ENCODE data around the gene CLCNKA.
"Not testable (repeated sequence)": the region's sequence is repeated elsewhere in the genome, so short reads cannot be mapped to it uniquely, and the experiment has no call there.

The CLCNKA gene

DNA sequence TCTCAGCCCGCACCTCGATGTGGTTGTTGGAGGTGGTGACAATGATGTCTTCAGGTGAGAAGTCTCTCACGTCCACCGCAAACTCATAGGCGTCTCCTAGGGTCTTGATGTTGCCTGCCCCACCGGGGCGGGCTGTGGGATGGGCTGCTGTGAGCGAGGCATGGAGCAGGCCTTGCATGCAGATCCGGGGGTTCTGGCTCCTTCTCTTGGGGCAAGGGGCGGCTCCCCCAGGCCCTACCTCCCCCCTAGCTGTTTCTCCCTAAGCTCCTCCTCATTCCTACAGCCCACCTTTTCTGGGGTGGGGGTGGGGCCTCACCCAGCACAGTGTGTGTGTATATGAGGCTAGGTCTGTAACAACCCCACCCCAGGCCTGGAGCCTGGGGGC lies 4.8 kb upstream of the CLCNKA start:
- no peak for DNase-seq

DNA sequence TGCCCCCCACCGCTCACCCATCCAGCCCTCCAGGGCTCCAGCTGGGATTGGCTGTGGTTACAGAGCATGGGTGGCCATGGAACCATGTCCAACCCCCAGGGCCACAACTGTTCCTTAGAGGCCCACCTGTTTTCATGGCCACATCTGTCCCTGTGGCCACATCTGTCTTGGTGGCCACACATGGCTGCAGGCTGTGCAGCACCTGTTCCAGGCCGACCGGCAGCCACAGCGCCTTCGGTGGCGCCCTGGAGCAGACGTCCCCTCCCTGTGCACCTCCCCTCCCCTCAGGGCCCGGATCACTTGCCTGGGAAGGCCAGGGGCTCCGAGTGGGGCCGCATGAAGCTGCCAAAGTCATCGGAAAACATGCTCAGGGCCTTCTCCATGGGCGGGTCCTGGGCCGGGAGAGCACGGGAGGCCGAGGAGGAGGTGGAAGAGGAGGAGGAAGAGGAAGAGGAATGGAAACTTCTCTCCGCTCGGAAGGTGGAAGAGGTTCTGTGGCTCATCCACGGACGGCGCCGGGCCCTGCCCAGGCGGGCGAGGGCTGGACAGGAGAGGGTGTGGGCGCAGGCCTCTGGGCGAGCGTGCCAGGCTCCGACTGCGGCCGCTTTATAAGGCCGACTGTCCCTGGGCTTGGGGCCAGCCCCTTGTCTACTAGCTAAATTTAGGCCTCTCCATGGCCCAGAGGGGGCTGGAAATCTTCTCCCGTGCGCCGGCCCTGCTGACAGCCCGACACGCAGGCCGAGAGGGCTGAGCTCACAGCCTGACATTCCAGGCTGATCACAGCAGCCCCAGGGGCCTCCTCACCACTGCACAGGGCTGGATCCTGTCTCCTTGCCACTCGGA lies 4.2 kb upstream of the CLCNKA start, which contains the start of gene HSPB7:
TSS of gene HSPB7 (minus strand) at position 583 of the 843 bp plus-strand sequence. CDS start at position 503, 80 bp downstream.
- DNase-seq, result peak in 27 of 56 donors; percentile 5 to 52 (median 17)

DNA sequence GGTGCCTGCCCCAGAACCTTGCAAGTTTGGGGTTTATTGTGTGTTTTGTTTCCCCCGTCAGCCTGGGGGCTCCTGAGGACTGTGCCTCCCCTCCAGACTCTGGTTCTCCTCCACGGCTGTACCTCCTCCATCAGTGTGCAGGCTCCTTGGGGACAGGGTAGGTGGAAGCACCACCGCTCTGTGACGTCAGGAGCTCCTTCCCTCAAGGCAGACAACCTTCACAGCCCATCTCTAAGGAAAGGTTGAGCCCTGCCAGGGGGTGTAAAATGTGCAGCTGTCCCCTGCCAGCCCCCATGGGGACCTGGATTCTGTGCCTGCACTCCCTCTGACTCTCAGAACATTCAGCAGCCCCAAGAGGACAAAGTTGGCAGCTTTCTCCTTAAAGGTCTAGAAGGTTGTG lies 3.5 kb upstream of the CLCNKA start:
- DNase-seq, result peak in 1 of 56 donors; percentile 5

DNA sequence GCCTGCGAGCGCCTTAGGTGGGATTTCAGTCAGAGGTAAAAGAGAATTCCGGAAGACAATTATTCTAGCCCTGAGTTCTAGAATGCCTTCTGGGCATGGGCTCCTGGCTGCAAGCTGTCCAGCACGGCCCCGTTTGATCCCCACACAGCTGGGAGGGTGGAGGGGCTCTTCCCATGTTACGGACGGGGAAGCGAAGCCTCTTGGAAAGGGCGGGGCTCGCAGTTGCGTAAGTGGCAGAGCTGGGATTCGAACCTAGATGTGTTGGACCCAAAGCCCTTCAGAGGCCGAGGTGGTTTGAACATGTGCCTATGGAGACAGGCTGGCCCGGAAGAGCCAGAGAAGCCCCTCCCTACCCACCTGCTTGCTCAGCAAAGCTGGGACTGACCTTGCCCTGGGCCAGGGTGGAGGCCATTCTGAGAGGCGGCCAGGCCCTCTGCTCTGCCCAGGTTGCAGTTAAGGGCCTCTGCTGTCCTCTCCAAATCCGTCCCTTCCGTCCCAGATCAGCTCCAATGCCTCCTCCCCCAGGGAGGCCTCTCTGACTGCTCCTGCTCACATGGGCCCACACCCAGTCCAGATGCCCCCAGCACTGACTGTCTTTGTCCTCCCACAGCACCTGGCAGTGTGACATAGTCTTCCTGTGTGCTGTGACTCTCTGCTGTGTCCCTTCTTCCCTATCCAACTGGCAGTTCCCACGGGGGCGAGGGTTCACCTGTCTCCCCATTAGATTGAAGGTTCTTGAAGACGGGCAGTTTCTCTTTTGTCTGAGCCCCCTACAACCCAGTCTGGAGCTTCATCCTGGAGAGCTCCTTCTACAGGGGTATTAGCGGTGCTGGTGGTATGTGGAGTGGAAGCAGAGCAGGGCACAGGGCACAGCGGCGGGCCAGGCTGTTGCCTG lies 2.8 kb upstream of the CLCNKA start:
- DNase-seq, result peak in 2 of 56 donors; percentile 4 to 16

DNA sequence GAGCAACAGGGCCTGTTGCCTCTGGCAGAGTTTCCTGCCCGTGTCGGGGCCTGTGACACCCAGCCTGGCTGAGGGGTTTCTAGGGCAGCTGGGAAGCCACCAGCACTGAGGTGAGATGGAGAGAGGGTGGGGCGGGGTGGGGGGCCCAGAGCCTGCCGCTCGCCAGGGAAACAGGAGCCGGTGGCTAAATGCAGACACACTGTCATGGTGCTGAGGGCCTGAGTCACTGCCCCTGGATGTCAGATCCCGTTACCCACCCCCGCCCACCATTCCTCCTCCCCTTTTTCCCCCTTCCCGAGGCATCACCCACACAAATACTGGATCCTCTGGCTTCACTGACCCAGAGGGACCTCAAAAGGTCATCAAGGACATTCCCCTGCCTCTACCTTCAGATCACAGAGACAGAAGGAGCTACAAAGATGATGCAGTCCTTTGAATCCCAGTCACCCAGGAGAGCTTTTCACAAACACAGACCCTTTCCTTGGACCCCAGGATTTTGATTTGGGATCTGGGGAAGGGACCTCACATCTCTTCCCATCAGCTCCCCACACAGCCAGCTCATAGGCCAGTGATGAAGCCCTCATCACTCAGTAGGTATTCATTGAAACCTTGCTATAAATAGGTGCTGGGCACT lies 2.1 kb upstream of the CLCNKA start:
- peak in 18 of 56 donors; percentile 5 to 66 (median 36) for DNase-seq

DNA sequence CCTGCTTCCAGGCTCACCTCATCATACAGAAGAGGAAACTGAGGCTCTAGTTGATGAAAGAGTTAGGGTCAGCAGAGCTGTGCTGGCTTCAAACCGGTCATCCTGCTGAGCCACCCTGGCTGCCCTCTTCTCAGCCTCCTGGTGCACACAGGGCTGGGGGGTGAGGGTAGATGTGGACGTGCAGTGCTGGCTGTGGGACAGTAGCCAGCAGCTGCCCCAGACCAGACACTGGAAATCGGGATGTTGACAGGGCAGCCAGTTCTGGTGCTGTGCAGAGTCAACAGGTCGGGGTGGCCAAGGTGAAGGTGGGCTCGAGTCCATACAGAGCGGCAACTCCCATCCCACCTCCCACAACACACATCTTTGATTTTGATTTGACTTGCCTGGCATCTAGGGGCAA lies 1.5 kb upstream of the CLCNKA start:
- no peak for DNase-seq

DNA sequence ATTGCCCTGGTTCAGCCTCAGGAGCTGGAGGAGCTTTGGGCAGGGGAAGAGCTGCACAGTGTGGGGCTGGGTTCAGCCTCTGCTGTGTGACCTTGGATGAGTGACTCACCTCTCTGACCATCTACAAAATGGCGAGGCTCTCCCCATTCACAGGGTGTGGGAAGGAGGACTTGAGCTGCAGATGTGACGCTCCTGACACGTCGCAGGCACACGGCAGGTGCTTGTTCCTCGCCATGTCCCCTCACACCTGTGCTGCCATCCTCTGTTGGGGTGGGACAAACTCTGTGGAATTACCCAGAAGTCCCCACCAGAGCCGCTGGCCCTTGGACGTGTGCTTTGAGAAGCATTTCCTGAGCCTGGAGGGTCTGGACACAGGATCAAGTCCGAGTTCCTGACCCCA lies 958 bp upstream of the CLCNKA start:
- not testable (repeated sequence) for DNase-seq

DNA sequence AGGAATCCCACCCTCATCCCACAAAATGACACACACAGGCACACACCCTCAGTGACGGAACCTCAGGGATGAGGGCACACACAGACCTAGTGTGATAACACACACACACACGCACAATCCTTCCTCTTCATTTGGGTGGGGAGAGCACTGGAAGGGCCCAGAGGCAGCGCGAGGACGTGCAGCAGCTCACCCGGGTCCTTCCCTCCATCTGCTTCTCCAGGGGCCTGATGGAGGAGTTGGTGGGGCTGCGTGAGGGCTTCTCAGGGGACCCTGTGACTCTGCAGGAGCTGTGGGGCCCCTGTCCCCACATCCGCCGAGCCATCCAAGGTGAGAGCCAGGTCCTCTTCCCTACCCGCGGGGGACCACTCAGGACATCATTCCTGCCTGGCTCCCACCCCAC lies 557 bp downstream of the CLCNKA start:
- no peak for DNase-seq

DNA sequence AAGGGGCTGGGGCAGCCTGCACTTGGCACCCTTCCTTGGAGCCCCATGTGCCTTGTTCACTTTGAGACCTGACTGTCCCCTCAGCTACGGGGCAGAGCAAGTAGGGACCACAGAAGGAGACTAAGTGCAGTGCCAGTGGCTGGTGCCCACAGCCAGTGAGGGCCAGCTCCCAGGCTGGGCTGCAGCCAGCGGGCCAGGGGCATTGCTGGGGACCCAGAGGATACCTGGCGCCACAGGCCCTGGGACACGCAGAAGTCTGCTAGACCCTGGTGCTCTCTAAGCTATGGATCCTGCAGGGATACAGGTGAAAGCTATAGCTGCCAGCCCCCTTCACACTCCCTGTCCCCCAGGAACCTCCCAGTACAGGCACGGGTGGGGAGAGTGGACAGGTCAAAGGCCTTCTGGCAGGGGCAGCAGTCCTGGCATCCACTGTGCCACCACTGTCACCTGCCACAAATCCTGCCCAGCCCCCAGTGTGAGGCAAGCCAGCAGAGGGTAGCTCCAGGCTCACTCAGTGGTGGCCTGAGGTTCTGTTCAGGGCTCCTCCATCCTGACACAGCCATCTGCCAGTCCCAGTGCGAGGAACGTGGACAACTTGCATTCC lies 1.3 kb downstream of the CLCNKA start:
- DNase-seq, result no peak

DNA sequence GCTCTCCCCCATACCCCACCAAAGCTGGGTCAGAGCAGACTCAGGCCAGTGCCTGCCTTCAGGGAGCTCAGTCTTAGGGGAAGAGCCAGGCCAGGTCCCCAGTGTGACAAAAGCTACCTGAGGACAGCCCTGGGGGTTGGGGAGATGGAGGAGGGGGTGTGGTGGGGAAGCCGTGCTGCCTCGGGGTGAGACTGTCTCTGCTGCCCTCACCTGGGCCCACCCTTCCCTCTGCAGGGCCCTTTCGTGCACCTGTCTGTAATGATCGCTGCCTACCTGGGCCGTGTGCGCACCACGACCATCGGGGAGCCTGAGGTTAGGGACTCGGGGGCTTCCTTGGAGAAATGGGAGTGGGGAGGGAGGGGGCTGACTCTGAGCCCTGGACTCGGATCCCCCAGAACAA lies 4.5 kb downstream of the CLCNKA start:
- not testable (repeated sequence) for DNase-seq

DNA sequence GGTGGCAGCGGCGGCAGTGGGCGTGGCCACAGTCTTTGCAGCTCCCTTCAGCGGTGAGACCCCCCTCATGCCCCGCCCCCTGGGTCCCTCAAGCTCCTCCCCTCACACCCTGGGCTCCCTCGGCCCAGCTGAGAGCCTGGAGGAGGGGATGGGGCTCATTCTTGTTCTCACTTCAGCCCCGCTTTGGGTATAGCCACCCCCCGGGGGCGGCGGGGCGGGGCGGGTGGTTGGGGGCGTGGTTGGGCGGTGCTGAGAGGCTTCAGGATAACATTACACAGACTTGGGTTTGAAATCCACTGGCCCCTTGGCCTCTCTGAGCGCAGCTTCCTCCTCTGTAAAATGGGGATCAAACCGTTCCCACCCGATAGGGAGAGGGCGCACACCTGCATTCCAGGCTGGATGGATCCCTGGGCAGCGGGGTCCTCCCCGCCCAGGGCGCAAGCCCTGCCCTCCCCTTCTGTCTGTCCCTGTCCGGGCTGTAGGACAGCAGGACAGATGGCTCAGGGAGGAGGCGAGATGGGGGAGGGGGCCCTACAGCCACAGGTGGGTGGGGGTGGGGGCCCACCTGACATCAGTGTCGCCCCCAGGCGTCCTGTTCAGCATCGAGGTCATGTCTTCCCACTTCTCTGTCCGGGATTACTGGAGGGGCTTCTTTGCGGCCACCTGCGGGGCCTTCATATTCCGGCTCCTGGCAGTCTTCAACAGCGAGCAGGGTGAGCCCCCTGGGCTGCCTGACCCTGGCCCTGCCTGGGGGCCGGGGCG lies 5.1 kb downstream of the CLCNKA start:
- DNase-seq, result no peak

DNA sequence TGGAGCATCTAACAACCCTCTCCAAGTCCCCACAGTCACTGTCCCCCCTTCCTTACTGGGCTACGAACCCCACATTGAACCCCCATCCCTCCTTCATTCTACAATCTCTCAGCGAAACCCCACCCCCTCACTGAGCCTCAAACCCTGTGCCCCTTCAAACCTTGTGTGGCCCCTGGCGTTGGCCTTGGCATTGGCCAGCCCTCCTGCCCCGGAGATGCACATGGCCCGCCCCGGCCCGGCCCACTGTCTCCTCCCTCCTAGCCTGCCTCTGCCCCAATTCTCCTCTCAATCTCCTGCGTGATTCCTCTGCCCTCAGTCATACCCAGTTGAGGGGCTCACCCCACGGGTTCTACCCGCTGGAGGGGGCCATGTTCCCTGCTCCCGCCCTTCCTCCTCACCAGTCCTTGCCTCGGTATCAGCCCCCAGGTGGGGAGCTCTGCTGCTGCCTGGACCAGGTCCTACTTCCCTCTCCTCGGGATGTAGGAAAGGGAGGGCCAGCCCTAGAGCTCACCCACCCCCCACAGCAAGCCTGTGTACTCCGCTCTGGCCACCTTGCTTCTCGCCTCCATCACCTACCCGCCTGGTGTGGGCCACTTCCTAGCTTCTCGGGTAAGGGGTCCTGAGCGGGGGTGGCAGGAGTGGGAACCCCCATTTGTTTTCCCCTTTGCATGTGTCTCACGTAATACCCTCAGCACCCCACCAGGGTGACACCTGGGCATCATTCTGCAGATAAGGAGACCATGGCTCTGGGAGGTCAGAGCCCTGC lies 6.6 kb downstream of the CLCNKA start:
- DNase-seq, result no peak

DNA sequence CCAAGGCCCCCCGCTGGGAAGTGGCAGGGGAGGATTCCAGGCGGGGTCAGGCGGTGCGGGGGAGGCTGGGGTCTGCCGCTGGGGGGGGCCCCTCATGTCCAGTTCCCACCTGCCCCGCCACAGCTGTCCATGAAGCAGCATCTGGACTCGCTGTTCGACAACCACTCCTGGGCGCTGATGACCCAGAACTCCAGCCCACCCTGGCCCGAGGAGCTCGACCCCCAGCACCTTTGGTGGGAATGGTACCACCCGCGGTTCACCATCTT lies 7.1 kb downstream of the CLCNKA start:
- DNase-seq, result not testable (repeated sequence)

DNA sequence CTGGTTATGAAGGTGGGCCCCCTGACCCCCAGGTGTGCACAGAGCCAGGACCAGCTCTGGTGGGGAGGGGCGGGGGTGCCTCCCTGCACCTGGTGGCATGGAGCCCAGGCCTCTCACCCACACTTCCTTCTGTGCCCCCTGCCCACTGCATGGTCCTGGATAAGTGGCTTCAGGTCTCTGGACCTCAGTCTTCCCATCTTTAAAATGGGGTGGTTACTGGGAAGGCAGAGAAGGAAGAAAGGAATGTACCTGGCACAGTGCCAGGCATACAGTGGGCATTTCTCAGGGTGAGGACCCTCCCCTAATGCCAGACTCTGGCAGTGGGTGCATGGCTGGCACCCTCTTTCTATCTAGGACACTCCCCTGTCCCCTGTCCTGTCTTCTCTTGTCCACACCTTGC lies 7.5 kb downstream of the CLCNKA start:
- no peak for DNase-seq

DNA sequence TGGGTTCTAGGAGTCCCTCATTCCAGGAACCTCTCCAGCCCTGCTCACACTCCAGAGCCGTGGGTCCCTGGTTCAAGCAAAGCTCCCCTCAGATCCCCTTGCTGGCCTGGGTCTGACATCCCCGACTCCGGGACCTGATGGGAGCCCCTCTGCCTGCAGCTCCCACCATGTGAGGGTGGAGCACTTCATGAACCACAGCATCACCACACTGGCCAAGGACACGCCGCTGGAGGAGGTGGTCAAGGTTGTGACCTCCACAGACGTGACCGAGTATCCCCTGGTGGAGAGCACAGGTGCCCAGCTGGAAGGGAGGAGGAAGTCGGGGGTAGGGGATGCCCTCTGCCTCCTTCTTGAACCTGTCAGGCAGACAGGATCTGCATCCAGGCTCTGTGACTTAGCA lies 9.7 kb downstream of the CLCNKA start:
- no peak for DNase-seq

DNA sequence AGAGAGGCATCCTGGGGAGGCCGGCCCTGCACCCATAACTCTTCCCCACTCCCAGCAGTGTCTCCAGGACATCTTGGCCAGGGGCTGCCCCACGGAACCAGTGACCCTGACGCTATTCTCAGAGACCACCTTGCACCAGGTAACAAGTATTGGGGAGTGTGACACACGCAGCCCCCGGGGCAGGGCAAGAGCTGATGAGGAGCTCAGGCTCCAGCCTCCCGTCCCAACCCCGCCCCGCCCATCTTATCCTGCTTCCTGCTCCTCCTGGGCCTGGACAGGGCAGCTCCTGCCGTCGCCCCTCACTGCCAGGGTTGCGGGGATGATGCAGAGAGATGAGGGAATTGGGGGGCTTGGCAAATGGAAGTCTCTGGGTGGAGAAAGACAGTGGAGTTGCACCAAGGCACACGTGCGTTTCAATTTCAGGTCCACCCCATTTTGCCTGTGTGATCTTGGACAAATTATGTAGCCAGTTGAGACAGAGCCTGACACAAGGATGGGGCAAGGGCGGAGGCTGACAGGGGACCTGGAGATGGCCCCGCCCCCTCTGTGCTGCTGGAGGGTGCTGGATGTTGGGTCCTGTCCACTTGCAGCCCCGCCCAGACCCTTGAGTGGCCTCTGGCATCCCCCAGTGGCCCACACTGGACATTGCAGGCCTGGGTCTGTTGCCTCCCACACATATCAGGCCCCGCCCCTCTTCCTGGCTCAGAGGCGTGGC lies 10.7 kb downstream of the CLCNKA start:
- DNase-seq, result peak in 47 of 56 donors; percentile 10 to 77 (median 45)

DNA sequence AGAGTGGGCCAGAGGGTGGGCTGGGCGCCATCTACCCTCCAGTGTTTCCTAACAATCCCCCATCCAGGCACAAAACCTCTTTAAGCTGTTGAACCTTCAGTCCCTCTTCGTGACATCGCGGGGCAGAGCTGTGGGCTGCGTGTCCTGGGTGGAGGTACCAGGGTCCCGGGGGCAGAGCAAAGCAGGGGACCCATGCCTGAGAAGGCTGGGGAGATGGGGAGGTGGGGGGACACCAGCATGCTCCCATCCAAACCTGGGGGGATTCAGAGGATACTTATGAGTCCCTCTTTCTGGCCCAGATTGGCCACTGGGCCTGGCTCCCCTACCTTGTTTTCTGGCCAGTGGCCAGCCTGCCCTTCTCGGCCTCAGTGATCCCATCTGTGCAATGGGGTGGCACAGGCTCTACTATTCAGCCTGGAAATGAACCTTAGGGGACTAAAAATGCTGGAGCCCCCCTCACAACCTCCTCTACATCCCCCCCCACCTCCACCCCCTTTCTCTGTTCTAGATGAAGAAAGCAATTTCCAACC lies 11.3 kb downstream of the CLCNKA start:
- not testable (repeated sequence) for DNase-seq

DNA sequence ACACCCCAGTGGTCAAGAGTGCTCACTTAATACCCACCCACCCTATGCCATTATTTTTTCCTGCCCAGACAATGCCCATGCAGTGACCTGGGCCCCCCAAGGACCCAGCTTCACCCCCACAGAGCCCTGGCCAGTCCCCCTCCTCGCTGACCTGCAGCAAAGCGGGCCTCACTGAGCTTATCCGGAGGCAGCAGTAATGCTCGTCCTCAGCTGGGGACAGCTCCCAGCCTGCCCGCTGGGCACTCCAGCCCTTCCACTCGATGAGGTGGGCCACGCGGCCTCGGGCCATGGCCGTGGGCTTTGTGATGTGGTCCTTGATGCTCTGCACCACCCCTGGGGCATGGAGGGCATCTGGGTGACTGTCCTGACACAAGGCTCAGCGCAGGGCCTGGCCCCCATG lies 14.6 kb downstream of the CLCNKA start:
- DNase-seq, result not testable (repeated sequence)

DNA sequence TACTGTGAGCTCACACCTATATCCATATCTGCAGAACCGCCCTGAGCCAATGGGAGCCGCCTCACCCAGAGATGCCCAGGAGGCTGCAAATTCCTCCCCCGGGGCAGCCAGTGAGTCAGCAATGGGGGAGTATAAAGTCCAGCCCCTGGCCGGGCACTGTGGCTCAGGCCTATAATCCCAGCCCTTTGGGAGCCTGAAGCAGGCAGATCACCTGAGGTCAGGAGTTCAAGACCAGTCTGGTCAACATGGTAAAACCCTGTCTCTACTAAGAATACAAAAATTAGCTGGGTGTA lies 16.7 kb downstream of the CLCNKA start:
- no peak for DNase-seq
